ENCODE data around the gene TRABD2B. TPM values are rescaled to one million over a fixed set of nuclear protein-coding genes. Genes with fewer than 3 reads are reported as not detected.

Gene TRABD2B
- total RNA-seq, 2 experiments from 2014 or later, result not detected

GRCh38 chr1:47738560-47739182, 258.5 kb downstream of the TRABD2B start:
- H3K27me3 Mint-ChIP-seq (ENCODE audit: low read depth), result peaks cover 32% of the 10 kb centered on the region
- no peak overlapping the region for H3K27ac Mint-ChIP-seq
- no peaks in the 10 kb centered on the region for H3K4me1 Mint-ChIP-seq (ENCODE audit: low read depth)
- H3K9me3 Mint-ChIP-seq (ENCODE audit: insufficient read depth), result no peaks in the 10 kb centered on the region
- no peaks in the 10 kb centered on the region for H3K36me3 Mint-ChIP-seq (ENCODE audit: low read depth)
- CTCF ChIA-PET, result interaction anchor here (1.1 to 1.8 kb wide), 3 partner anchors 11 to 14 kb away, joined by 3 to 18 read pairs (median 3); no protein-coding TSS in a partner anchor
- H3K4me3 Mint-ChIP-seq, result no peak overlapping the region
- POLR2A ChIA-PET, result no interaction called here
- no peak for ATAC-seq
- DNase-seq, result no peak

DNA sequence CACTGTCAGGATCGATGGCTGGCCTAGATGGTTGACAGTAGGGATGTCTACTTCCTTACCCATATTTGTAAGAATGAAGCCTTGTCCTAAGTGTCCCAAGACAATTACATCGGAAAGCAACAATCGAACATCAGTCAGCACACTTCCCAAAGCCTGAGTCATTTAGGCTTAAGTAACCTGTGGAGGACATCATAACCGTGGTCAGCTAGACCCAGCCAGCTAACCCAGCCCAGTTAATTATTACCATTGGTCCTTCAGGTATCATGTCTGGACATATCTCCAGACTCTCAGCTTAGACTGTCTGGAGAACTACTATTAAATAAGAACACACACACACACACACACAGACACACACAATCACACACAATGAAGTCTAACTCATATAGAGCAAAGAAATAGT, 264.7 kb downstream of the TRABD2B start:
- ChIA-PET CTCF (no interaction called here), POLR2A (no interaction called here)
- Mint-ChIP-seq H3K27ac (no peak overlapping the region), H3K9me3 (ENCODE audit: insufficient read depth) (no peaks in the 10 kb centered on the region), H3K4me3 (no peak overlapping the region), H3K36me3 (ENCODE audit: low read depth) (no peaks in the 10 kb centered on the region), H3K4me1 (ENCODE audit: low read depth) (no peaks in the 10 kb centered on the region), H3K27me3 (ENCODE audit: low read depth) (peaks cover 30% of the 10 kb centered on the region)
- no peak for DNase-seq
- ATAC-seq, result no peak

DNA sequence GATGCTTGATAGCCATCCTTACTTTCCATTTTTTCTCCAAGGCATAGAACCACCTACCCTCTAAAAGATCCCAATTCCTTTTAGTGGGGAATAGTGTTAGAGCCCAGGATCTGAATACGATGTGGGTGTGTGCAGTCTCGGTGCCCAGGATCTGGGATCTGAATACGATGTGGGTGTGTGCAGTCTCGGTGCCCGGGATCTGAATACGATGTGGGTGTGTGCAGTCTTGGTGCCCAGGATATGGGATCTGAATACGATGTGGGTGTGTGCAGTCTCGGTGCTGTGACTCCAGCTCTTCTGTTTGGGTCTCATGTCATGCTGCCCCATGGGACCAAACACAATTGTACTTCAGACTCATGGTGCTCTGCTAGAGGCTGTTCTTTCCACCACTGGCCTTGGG, 265.5 kb downstream of the TRABD2B start:
- no peaks in the 10 kb centered on the region for H3K4me1 Mint-ChIP-seq (ENCODE audit: low read depth)
- no peak for DNase-seq
- no peak overlapping the region for H3K4me3 Mint-ChIP-seq
- ChIA-PET CTCF (no interaction called here), POLR2A (no interaction called here)
- H3K9me3 Mint-ChIP-seq (ENCODE audit: insufficient read depth), result no peaks in the 10 kb centered on the region
- H3K27ac Mint-ChIP-seq, result no peak overlapping the region
- H3K36me3 Mint-ChIP-seq (ENCODE audit: low read depth), result no peaks in the 10 kb centered on the region
- ATAC-seq, result no peak
- H3K27me3 Mint-ChIP-seq (ENCODE audit: low read depth), result peaks cover 29% of the 10 kb centered on the region

DNA sequence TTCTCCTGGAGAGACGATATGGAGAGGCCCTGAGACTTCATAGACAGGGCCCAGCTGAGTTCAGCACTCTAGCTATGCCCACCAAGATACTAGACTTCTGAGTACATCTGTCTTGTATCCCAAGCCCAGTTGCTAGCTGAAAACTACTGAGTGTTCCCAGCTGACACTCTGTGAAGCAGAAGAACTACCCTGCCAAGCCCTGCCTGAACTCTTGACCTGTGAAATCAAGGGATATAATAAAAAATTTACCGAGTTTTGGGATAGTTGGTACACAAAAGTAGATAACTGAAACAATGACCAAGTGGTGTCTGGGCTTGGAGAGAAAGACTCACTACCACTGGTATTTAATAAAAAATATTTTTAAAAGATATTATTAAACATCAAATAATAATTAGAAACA, 267.5 kb downstream of the TRABD2B start:
- DNase-seq (no peak), ATAC-seq (no peak)
- H3K27me3 Mint-ChIP-seq (ENCODE audit: low read depth), result peaks cover 32% of the 10 kb centered on the region
- peaks cover 6% of the 10 kb centered on the region for H3K4me1 Mint-ChIP-seq (ENCODE audit: low read depth)
- no peaks in the 10 kb centered on the region for H3K36me3 Mint-ChIP-seq (ENCODE audit: low read depth)
- H3K9me3 Mint-ChIP-seq (ENCODE audit: insufficient read depth), result no peaks in the 10 kb centered on the region
- ChIA-PET POLR2A (no interaction called here), CTCF (no interaction called here)
- no peak overlapping the region for H3K27ac Mint-ChIP-seq
- no peak overlapping the region for H3K4me3 Mint-ChIP-seq

DNA sequence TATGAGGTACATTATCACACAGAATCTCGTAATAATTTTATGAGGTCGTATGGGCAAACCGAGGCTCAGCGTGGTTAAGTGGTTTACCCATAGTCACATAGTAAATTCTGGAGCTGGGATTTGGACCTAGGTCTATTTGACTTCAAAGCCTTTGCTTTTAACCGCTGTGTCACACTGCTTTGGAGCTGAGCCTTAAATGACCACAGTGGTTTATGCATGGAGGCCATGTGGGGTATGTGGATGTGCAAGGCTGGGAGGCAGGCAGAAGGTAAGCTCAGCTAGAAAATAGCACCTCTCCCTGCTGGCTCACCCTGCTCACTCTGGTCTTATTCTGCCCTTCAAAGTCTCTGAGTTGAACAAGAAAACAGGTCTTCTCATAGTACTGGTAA, 269.5 kb downstream of the TRABD2B start:
- CTCF ChIA-PET, result interaction anchor here (1.2 to 5.4 kb wide), 4 partner anchors 24 to 339 kb away, joined by 3 to 43 read pairs (median 10); partner anchors contain the start of gene FOXD2
- no peak for ATAC-seq
- POLR2A ChIA-PET, result no interaction called here
- DNase-seq, result no peak
- Mint-ChIP-seq H3K4me3 (no peak overlapping the region), H3K27me3 (ENCODE audit: low read depth) (peaks cover 42% of the 10 kb centered on the region), H3K27ac (no peak overlapping the region), H3K36me3 (ENCODE audit: low read depth) (no peaks in the 10 kb centered on the region), H3K4me1 (ENCODE audit: low read depth) (peaks cover 6% of the 10 kb centered on the region), H3K9me3 (ENCODE audit: insufficient read depth) (no peaks in the 10 kb centered on the region)

DNA sequence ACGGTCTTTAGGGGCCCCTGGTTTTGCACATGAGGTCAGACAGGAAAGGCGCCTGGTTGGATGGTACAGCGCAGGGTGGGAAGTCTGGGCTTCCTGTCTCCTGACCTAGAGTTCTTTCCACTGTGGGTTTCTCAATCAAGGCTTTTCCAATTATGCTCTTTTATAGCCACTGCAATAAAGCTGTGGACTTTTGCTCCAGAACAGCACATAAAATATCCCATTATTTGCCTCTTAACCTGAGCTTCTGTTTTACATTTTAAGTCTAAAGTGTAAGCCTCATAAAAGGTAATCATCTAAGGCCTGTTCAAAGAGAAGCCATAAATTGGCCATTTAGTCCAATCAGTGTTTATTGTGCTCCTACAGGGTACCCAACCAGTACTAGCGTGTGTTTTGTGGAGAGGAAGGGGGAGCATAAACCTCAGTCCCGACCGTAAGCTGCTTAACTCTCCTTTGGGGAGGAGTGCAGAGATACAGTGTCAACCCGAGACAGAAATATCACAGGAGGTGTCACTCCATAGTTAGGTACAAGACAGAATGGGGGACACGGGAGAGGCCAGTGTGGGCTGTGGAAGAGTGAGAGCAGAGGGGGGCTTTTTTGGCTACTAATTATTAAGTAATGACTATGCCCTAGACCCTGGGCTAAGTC, 270.0 kb downstream of the TRABD2B start:
- Mint-ChIP-seq H3K36me3 (ENCODE audit: low read depth) (no peaks in the 10 kb centered on the region), H3K27me3 (ENCODE audit: low read depth) (peaks cover 37% of the 10 kb centered on the region), H3K4me1 (ENCODE audit: low read depth) (peaks cover 6% of the 10 kb centered on the region), H3K9me3 (ENCODE audit: insufficient read depth) (no peaks in the 10 kb centered on the region), H3K27ac (no peak overlapping the region), H3K4me3 (no peak overlapping the region)
- no peak for ATAC-seq
- ChIA-PET CTCF (interaction anchor here (0.9 to 5.4 kb wide), 17 partner anchors 10 to 375 kb away, joined by 3 to 43 read pairs (median 11); partner anchors contain the start of gene FOXD2), POLR2A (interaction anchor here (0.8 kb wide), 1 partner anchor 286 kb away, joined by 3 read pairs; no protein-coding TSS in a partner anchor)
- no peak for DNase-seq

DNA sequence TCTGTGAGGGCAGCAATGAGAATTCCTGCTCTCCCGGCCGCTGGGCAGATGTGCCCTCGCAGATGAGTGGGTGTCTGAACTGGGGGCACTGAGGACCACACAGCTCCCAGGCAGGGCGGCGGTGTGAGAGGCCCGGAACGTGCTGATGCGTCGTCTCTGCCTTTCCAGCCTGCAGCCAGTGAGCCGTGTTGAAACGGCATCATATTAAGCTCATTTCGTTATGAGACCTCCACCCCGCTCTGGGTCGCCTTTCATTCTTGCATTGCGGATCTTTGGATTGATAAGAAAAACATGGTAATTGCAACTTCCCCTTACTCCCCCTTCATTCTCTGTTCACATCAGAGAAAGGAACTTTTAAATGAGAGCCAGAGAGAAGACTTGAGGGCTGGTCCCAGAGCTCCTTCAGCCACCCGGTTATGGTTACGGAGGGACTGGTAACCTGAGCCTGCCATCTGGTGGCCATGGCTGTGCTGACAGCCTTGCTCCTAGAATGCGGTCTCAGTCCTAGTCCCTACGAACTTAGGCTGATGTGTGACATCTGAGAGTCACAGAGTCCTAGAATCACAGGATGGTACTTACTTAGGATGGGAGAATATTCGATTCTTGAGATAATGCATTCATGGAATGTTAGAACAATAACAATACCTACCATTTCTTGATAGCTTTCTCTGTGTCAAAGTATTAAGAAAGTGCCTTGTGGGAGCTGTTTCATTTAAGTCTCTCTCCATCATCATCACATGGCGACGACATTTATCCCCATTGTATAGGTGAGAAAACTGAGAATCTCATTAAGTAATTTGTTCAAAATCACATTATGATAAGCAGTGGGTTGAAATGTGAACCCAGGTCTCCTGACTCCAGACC, 271.0 kb downstream of the TRABD2B start:
- Mint-ChIP-seq H3K4me3 (no peak overlapping the region), H3K9me3 (ENCODE audit: insufficient read depth) (no peaks in the 10 kb centered on the region), H3K4me1 (ENCODE audit: low read depth) (peaks cover 6% of the 10 kb centered on the region), H3K27me3 (ENCODE audit: low read depth) (peaks cover 35% of the 10 kb centered on the region), H3K36me3 (ENCODE audit: low read depth) (no peaks in the 10 kb centered on the region), H3K27ac (no peak overlapping the region)
- ATAC-seq, result peak; percentile 89
- DNase-seq, result peak; percentile 75
- POLR2A ChIA-PET, result interaction anchor here (0.8 kb wide), 1 partner anchor 285 kb away, joined by 3 read pairs; no protein-coding TSS in a partner anchor
- CTCF ChIA-PET, result interaction anchor here (0.5 to 5.4 kb wide), 49 partner anchors 9 to 533 kb away, joined by 3 to 43 read pairs (median 4); partner anchors contain the start of gene FOXD2

DNA sequence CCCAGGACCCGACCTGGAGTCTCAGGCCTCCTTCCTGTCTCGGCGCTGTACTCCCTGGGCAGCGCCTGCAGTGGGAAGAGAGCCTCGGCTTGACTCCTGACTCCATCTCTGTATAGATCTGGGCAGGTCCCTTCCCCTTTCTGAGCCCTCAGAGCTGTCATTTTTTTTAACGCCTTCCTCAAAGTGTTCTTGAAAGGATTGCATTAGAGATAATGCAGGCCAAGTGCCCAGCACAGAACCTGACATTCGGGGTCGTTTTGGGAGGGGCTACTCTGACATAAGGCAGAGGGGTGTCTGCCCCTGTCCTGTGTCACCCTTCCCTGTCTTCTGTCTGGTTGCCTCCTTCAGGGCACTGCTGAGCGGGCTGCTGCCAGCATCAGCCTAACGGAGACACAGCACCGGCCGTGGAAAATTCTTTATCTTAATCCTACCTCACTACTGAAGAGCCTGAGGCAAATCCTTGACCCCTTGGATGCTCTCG, 271.6 kb downstream of the TRABD2B start:
- DNase-seq (no peak), ATAC-seq (no peak)
- Mint-ChIP-seq H3K4me3 (no peak overlapping the region), H3K9me3 (ENCODE audit: insufficient read depth) (no peaks in the 10 kb centered on the region), H3K4me1 (ENCODE audit: low read depth) (peaks cover 6% of the 10 kb centered on the region), H3K27ac (no peak overlapping the region), H3K27me3 (ENCODE audit: low read depth) (peaks cover 31% of the 10 kb centered on the region), H3K36me3 (ENCODE audit: low read depth) (no peaks in the 10 kb centered on the region)
- CTCF ChIA-PET, result interaction anchor here (0.5 to 5.4 kb wide), 47 partner anchors 8 to 533 kb away, joined by 3 to 43 read pairs (median 4); partner anchors contain the start of gene FOXD2
- POLR2A ChIA-PET, result no interaction called here

DNA sequence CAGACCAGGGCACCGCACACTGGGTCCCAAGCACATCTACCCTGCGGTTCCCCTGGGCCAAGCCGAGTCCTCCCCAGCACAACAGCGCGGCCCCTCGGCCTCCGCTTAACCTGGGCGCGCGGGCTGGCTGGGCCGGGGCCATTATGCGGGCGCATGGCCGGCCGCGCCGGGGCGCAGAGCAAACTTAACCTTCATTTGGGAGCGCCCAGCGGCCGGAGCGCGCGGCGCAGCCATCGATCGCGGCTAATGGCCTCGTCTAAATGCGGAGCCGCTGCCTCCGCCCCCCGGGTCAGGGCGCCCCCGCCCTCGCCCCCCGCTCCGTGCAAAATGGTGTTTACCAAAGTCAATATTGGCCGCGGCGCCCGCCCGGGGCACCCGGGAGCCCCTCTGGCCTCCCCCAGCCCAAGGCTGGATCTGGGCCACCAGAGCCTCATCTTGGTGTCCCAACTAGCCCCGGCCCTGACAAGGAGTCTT, 272.1 kb downstream of the TRABD2B start:
- H3K4me3 Mint-ChIP-seq, result no peak overlapping the region
- ATAC-seq (no peak), DNase-seq (no peak)
- no peaks in the 10 kb centered on the region for H3K36me3 Mint-ChIP-seq (ENCODE audit: low read depth)
- ChIA-PET CTCF (interaction anchor here (1.5 to 5.4 kb wide), 5 partner anchors 19 to 336 kb away, joined by 4 to 43 read pairs (median 28); partner anchors contain the start of gene FOXD2), POLR2A (no interaction called here)
- H3K27ac Mint-ChIP-seq, result no peak overlapping the region
- peaks cover 31% of the 10 kb centered on the region for H3K27me3 Mint-ChIP-seq (ENCODE audit: low read depth)
- peaks cover 6% of the 10 kb centered on the region for H3K4me1 Mint-ChIP-seq (ENCODE audit: low read depth)
- H3K9me3 Mint-ChIP-seq (ENCODE audit: insufficient read depth), result no peaks in the 10 kb centered on the region

- POLR2A ChIA-PET, result no interaction called here
- Mint-ChIP-seq H3K4me1 (ENCODE audit: low read depth) (peaks cover 6% of the 10 kb centered on the region), H3K27me3 (ENCODE audit: low read depth) (peaks cover 33% of the 10 kb centered on the region), H3K9me3 (ENCODE audit: insufficient read depth) (no peaks in the 10 kb centered on the region), H3K4me3 (no peak overlapping the region), H3K27ac (no peak overlapping the region), H3K36me3 (ENCODE audit: low read depth) (no peaks in the 10 kb centered on the region)
- DNase-seq (no peak), ATAC-seq (no peak)
- CTCF ChIA-PET, result interaction anchor here (5.4 kb wide), 1 partner anchor 287 kb away, joined by 43 read pairs; the partner anchor contains the start of gene FOXD2
Observed at GRCh38 chr1:47724432-47724999, 272.7 kb downstream of the TRABD2B start.

DNA sequence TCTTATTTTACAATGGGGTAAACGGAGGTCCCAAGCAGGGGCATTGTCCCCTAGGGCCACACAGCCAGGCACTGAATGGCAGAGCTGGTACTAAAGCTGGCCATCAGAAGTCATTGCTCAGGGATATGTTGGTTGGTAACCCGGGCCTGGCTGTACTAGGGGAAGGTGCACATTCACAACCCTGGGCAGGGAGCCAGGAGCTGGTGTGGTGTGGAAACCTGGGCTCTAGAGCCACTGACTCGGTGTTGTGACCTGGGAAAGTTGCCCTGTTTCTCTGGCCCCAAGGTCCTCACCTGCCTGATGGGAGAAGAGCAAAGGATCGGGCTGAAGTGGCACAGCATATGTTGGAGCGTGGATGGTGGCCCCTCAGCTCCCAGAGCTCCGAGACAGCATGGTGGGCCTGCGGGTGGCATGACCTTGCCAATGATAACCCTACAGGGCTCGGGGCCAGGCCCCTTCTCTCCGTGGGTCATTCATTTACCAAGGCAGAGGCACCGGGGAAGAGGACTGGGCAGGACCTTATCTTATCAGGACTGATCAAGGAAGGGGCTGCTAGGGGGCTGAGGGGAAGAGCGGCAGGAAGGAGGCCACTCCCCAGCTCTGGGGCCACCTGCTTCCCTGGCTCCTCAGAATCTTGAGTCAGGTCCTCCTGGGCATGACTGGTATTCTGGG, 274.1 kb downstream of the TRABD2B start:
- ChIA-PET POLR2A (no interaction called here), CTCF (interaction anchor here (1.5 kb wide), 1 partner anchor 286 kb away, joined by 4 read pairs; the partner anchor contains the start of gene FOXD2)
- Mint-ChIP-seq H3K4me1 (ENCODE audit: low read depth) (peaks cover 6% of the 10 kb centered on the region), H3K9me3 (ENCODE audit: insufficient read depth) (no peaks in the 10 kb centered on the region), H3K4me3 (no peak overlapping the region), H3K36me3 (ENCODE audit: low read depth) (no peaks in the 10 kb centered on the region), H3K27ac (no peak overlapping the region), H3K27me3 (ENCODE audit: low read depth) (peaks cover 37% of the 10 kb centered on the region)
- ATAC-seq, result no peak
- no peak for DNase-seq
